Neural progenitor cell (in vitro differentiated cells): ENCODE measurements around the gene MAN2A2. TPM values are rescaled to one million over a fixed set of nuclear protein-coding genes. Genes with fewer than 3 reads are reported as not detected.

Experiments used
- DNase-seq: peaks from one replicate; pipeline ENCODE4 v3.0.0-alpha.2; 2016; ENCODE audit warnings: low spot score
- H2AFZ ChIP-seq: fragments of 200-600 bp; sonication (generic); replicated peaks from 2 replicates; pipeline ENCODE4 v1.6.1; 2016; ENCODE audit warnings: antibody characterized with exemption
- H3F3A ChIP-seq: fragments of 200-600 bp; sonication (generic); 2 replicates; pipeline ENCODE4 v1.6.1; 2016; ENCODE audit warnings: antibody characterized with exemption, low read depth
- H3K27ac ChIP-seq: fragments of 200-600 bp; sonication (generic); 2 replicates; pipeline ENCODE4 v1.5.1; 2016; ENCODE audit warnings: mild to moderate bottlenecking
- H3K27me3 ChIP-seq: fragments of 200-600 bp; sonication (generic); 2 replicates; pipeline ENCODE4 v1.6.1; 2016; ENCODE audit warnings: mild to moderate bottlenecking, moderate library complexity
- H3K36me3 ChIP-seq: fragments of 200-600 bp; sonication (generic); 2 replicates; pipeline ENCODE4 v1.5.1; 2016
- H3K4me1 ChIP-seq: fragments of 200-600 bp; sonication (generic); 2 replicates; pipeline ENCODE4 v1.6.1; 2016; ENCODE audit warnings: mixed run types
- H3K4me2 ChIP-seq: fragments of 200-600 bp; sonication (generic); 2 replicates; pipeline ENCODE4 v1.6.1; 2016
- H3K4me3 ChIP-seq: fragments of 200-600 bp; sonication (generic); 2 replicates; pipeline ENCODE4 v1.5.1; 2016
- H3K79me2 ChIP-seq: fragments of 200-600 bp; sonication (generic); 2 replicates; pipeline ENCODE4 v1.6.1; 2016; ENCODE audit warnings: low read depth
- H3K9ac ChIP-seq: fragments of 200-600 bp; sonication (generic); 2 replicates; pipeline ENCODE4 v1.6.1; 2016
- H3K9me3 ChIP-seq: fragments of 200-600 bp; sonication (generic); 2 replicates; pipeline ENCODE4 v1.5.1; 2016; ENCODE audit warnings: low read depth
- H4K20me1 ChIP-seq: fragments of 200-600 bp; sonication (generic); 2 replicates; pipeline ENCODE4 v1.6.1; 2016; ENCODE audit warnings: low read depth
- H3K27ac Mint-ChIP-seq: 3 replicates; pipeline ENCODE4 v1.8.0; 2021; ENCODE audit warnings: mixed read lengths
- H3K27me3 Mint-ChIP-seq: 2 replicates; pipeline ENCODE4 v1.8.0; 2022; ENCODE audit warnings: low read depth, mild to moderate bottlenecking, inconsistent platforms, moderate library complexity, mixed read lengths; ENCODE audit not compliant: insufficient read depth
- H3K36me3 Mint-ChIP-seq: 3 replicates; pipeline ENCODE4 v1.8.0; 2021; ENCODE audit warnings: mixed read lengths
- H3K4me1 Mint-ChIP-seq: 3 replicates; pipeline ENCODE4 v1.8.0; 2021; ENCODE audit warnings: mixed read lengths
- H3K4me3 Mint-ChIP-seq: 3 replicates; pipeline ENCODE4 v1.8.0; 2021; ENCODE audit warnings: mild to moderate bottlenecking, moderate library complexity, mixed read lengths
- H3K9me3 Mint-ChIP-seq: 3 replicates; pipeline ENCODE4 v1.8.0; 2020; ENCODE audit warnings: mixed read lengths
- CTCF ChIP-seq: fragments of 200-600 bp; sonication (generic); IDR thresholded peaks from 2 replicates; pipeline ENCODE4 v1.5.1; 2017; ENCODE audit warnings: antibody characterized with exemption, mild to moderate bottlenecking
- EZH2 ChIP-seq: fragments of 200-600 bp; sonication (generic); IDR thresholded peaks from 2 replicates; pipeline ENCODE4 v1.6.1; 2017; ENCODE audit warnings: antibody characterized with exemption, mild to moderate bottlenecking, moderate library complexity
- EZH2phosphoT487 ChIP-seq: fragments of 200-600 bp; sonication (generic); IDR thresholded peaks from 2 replicates; pipeline ENCODE4 v1.6.1; 2017; ENCODE audit warnings: antibody characterized with exemption
- total RNA-seq: library from RNA; depleted of rRNA; stranded (reverse); fragments of >200 nt; gene quantifications from 2 replicates; pipeline ENCODE4 v1.2.3, GENCODE V29; 2015; ENCODE audit warnings: low replicate concordance

Gene MAN2A2
- total RNA-seq, 1 donor from 2014 or later = 7.0 TPM

GRCh38 chr15:90876046-90876445 is 27.1 kb upstream of the MAN2A2 start:
- H3K9me3 Mint-ChIP-seq = no peaks in the 10 kb centered on the region
- H3K36me3 ChIP-seq = no peaks in the 10 kb centered on the region

GRCh38 chr15:90876512-90877170 is 26.5 kb upstream of the MAN2A2 start:
- peaks cover 23% of the 10 kb centered on the region for H3K4me1 Mint-ChIP-seq
- Histone ChIP-seq H3K4me3 (no peak overlapping the region), H3K36me3 (no peaks in the 10 kb centered on the region), H3K9me3 (no peaks in the 10 kb centered on the region), H4K20me1 (peaks cover 17% of the 10 kb centered on the region), H3K9ac (no peak overlapping the region), H3K79me2 (peaks cover 6% of the 10 kb centered on the region), H3K27me3 (no peaks in the 10 kb centered on the region), H3K4me1 (peaks cover 26% of the 10 kb centered on the region), H2AFZ (no peak overlapping the region), H3K4me2 (no peak overlapping the region), H3F3A (peaks cover 12% of the 10 kb centered on the region), H3K27ac (no peak overlapping the region)
- TF ChIP-seq CTCF = no peak
- TF ChIP-seq EZH2 = no peak
- no peak for TF ChIP-seq EZH2phosphoT487
- H3K27me3 Mint-ChIP-seq = peaks cover 2% of the 10 kb centered on the region
- peaks cover 23% of the 10 kb centered on the region for H3K36me3 Mint-ChIP-seq
- no peak for DNase-seq
- H3K27ac Mint-ChIP-seq = no peak overlapping the region
- H3K9me3 Mint-ChIP-seq = no peaks in the 10 kb centered on the region
- H3K4me3 Mint-ChIP-seq = no peak overlapping the region

More at GRCh38 chr15:90876046-90876445, 27.1 kb upstream of the MAN2A2 start:
- no peak overlapping the region for H2AFZ ChIP-seq
- no peak overlapping the region for H3K9ac ChIP-seq
- H3K27me3 Mint-ChIP-seq = peaks cover 2% of the 10 kb centered on the region
- peaks cover 23% of the 10 kb centered on the region for H3K36me3 Mint-ChIP-seq
- H3K4me1 Mint-ChIP-seq = peaks cover 23% of the 10 kb centered on the region
- H3K27me3 ChIP-seq = no peaks in the 10 kb centered on the region
- no peak overlapping the region for H3K4me2 ChIP-seq
- peaks cover 26% of the 10 kb centered on the region for H3K4me1 ChIP-seq
- no peak overlapping the region for H3K27ac ChIP-seq
- H3K27ac Mint-ChIP-seq = no peak overlapping the region
- no peak overlapping the region for H3K4me3 ChIP-seq
- H4K20me1 ChIP-seq = peaks cover 17% of the 10 kb centered on the region
- no peaks in the 10 kb centered on the region for H3K9me3 ChIP-seq
- TF ChIP-seq EZH2phosphoT487 (no peak), EZH2 (no peak), CTCF (no peak)
- no peak for DNase-seq
- H3K79me2 ChIP-seq = peaks cover 6% of the 10 kb centered on the region
- H3F3A ChIP-seq = peaks cover 13% of the 10 kb centered on the region
- no peak overlapping the region for H3K4me3 Mint-ChIP-seq

- H3K27me3 Mint-ChIP-seq = peaks cover 2% of the 10 kb centered on the region
- H3K36me3 Mint-ChIP-seq = peaks cover 23% of the 10 kb centered on the region
- Histone ChIP-seq H3K36me3 (no peaks in the 10 kb centered on the region), H4K20me1 (peaks cover 13% of the 10 kb centered on the region), H3K4me1 (peaks cover 23% of the 10 kb centered on the region), H3K79me2 (peaks cover 6% of the 10 kb centered on the region), H3K9ac (no peak overlapping the region), H3F3A (peaks cover 5% of the 10 kb centered on the region), H3K9me3 (no peaks in the 10 kb centered on the region), H3K27ac (no peak overlapping the region), H3K4me3 (no peak overlapping the region), H3K27me3 (no peaks in the 10 kb centered on the region), H3K4me2 (no peak overlapping the region), H2AFZ (no peak overlapping the region)
- H3K4me3 Mint-ChIP-seq = no peak overlapping the region
- peaks cover 22% of the 10 kb centered on the region for H3K4me1 Mint-ChIP-seq
- TF ChIP-seq CTCF = no peak
- no peak overlapping the region for H3K27ac Mint-ChIP-seq
- DNase-seq = no peak
- H3K9me3 Mint-ChIP-seq = no peaks in the 10 kb centered on the region
Observed at GRCh38 chr15:90877315-90877714, 25.8 kb upstream of the MAN2A2 start.
